GM10847 (cell line): Measurements from ENCODE around the gene TRAPPC12.

Experiments
- POLR2A ChIP-seq: IDR thresholded peaks from 2 replicates; pipeline ENCODE4 v1.6.1; 2011; ENCODE audit not compliant: insufficient read length; ENCODE audit errors: extremely low read depth

Gene TRAPPC12

DNA sequence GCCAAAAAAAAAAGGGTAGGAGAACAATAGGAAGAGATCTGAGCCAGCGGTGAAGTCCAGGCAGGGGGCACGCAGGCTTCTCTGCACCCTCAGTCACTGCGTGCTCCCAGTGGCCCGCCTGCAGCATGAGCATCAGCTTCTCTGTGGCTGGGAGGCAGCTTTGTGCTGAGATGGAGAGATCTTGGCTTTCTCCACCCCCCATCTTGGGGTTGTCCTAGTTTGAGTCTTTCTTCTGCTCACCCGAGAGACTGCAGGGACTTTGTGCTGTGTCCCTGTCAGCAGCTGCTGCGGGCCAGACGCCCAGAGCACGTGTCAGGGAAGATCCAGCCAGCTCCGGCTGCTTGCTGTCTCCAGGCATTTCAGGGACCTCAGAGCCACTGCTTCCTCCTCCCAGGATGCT, 20.3 kb downstream of the TRAPPC12 start:
- no peak for TF ChIP-seq POLR2A

DNA sequence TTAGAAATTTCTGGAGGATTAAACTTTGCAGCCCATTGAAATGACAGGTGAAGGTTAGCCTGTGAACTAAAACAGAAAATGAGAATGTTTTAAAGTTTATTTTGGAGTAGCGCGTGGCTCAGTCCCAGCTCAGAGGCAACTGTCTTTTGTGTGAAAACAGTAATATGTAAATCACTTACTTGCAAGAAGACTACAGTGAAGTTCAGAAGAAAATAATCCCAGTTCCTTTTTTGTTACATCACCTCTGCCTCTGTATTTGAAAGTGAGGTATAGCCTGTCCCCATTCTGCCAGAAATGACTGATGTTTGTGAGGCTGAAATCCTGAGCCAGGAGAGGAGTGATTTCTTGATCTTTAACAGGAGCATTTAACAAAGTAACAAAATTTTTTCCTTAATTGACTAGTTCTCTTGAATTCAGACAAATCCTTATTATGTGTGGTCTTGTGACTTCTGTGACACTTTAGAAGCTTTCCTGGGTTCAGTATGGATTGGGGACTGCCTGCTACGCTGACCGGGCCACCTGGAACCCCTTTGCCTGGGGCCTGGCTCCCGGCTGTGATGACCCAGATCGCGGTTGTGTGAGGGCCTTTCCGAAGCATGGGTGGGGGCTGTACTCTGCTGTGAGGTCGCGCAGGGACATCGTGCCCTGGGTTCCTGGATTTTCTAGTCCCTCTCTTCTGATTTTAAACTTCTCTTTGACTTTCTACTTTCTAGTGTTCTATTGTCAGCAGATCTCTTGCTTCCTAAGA, 24.3 kb downstream of the TRAPPC12 start:
- TF ChIP-seq POLR2A = no peak

DNA sequence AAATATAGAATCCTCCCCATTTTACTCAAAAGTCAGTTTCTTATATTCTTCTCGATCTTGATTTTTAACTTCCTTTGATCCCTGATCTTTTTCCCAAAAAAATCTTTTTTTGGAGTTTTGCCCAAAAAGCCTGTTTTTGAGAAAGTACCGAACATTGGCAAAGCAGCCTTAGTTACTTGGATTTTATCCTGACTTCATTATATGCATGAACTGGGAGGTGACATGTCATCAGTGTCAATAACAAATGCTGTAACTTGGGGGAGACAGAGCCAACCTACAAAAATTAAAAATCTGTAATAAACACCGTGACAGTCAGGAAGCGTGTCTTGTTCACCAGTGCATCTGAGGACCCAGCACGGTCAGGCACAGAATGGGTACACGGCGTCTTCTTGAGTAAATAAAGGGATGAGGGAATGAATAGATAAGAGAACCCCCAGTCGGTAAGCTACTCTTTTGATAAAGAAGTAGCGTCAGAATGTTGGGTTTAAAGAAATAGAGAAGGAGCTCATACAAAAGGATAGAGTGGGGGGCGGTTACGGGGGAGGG, 24.9 kb downstream of the TRAPPC12 start:
- no peak for TF ChIP-seq POLR2A

DNA sequence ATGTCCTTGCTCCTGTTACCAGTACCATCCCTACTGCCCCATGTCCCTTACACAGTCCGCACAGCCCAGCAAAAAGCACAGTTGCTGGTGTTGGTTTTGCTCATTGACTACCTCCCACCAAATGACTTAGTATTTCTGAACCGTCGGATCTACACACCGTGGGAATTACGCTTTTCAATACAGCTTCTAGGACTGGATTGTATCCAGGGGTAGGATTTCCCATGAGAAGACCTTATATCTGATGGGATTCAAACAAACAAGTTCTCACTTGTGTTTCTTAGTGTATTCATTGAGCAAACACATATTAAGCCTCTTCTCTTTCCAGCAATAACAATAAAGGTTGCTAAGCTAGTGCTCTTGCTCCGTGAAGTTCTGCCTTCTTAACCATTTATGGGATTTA, 25.8 kb downstream of the TRAPPC12 start:
- no peak for TF ChIP-seq POLR2A

DNA sequence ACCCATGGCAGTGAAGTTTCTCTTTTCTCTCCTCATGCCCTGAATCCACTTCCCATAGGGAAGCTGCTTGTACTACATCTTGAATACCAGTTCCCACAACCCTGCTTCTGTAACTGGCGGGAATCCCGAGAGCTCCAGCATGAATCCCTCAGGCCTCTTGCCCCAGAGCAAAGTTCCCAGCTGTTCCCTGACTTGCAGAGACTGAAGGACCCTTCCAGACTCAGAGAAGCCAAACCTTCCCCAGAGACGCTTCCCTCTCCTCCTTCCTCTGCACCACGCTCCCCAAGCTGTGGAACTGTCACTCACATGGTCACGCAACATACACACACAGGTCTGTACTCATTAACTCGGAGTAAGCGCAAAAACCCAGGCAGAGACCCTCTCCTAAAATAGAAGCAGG, 26.4 kb downstream of the TRAPPC12 start:
- no peak for TF ChIP-seq POLR2A

DNA sequence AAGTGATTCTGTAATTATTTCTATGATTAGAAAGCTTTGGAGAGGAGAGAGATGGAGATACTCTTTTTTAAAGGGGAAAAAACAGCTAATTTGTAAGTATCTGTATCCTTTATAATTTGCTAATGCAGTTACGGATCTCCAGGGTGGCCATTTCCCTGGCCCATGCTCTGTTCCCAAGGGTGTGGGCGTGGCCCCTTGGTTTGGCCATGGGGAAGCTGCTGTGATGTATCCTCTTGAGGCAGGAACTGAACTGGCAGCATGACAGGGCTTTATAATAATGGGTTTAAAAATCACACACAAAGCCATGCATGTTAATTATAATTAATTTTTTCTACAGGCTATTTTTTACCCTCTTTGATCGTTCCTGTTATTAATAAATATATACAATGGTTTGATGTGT, 27.0 kb downstream of the TRAPPC12 start:
- TF ChIP-seq POLR2A = no peak

DNA sequence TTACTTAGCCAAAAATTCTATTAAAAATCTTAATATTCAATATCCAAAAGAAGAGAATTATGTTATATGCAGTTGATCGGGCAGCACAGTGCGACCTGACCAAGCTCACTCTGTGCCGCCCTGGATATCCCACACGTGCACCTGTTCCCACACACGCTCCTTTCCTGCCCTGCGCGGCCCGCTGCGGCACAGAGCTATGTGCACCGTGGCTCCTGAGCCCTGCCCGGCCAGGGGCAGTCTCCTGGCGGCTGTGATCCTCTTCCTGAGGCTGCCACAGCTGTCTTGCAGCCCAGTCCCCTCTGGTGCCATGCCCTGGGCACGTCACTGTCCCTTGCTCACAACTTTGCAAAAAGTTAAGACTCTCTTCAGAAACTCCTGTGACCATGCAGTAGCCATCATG, 29.3 kb downstream of the TRAPPC12 start:
- TF ChIP-seq POLR2A = no peak

DNA sequence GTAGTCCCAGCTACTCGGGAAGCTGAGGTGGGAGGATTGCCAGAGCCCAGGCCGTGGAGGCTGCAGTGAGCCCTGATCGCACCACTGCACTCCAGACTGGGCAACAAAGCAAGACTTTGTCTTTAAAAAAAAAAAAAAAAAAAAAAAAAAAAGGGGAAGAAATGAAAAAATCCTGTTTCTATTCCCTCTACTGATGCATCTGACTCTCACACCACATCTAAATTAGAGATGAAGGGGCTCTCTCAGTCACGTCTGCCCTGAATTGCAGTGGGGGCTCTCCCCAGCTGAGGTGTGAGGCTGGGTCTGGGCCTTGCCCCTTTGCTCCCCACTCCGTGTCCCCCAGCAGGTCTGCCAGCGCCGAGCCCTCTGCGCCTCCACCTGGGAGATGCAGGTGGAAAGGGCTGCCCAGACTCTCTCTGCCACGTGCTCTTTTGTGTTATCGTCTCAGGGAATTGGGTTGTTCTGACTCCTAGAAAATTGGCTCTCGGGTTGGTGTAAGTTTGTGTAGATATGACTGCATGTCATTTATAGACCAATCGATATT, 30.2 kb downstream of the TRAPPC12 start:
- TF ChIP-seq POLR2A = no peak

DNA sequence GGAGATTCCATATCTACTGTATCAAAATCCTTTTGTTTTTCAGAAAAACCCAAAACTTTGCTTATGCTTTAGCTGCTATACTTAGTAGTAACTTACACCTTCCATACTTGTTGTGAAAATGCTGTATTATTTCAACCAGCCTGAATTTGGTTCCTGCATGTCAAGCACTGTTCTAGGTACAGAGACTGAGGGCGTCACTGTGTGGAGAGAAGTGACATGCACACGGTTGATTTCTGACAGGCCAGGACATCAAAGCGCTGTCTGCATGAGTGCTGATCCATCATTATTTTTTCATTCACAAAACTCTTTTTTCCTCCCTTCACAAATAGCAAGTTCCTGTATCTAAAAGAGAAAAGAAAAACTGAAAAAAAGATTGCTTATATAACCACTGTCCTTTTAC, 31.6 kb downstream of the TRAPPC12 start:
- no peak for TF ChIP-seq POLR2A

DNA sequence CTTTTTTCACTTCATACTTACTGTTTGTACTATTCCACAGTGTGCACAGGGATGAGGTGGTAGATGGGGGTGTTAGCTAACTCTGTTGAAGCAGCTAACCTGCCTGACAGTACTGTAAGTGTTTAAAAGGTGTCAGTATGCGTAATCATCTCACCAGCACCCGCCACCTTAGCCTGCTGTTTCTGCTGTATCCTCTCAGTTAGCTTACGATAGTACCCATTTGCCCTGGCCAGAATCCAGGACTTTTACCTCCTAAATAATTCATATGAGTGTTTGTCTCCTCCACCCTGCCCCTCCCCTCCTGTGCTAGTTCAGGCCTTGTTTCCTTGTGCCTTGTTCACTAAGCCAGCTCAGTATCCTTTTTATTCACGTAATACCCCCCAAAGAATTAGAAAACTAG, 34.2 kb downstream of the TRAPPC12 start:
- no peak for TF ChIP-seq POLR2A

DNA sequence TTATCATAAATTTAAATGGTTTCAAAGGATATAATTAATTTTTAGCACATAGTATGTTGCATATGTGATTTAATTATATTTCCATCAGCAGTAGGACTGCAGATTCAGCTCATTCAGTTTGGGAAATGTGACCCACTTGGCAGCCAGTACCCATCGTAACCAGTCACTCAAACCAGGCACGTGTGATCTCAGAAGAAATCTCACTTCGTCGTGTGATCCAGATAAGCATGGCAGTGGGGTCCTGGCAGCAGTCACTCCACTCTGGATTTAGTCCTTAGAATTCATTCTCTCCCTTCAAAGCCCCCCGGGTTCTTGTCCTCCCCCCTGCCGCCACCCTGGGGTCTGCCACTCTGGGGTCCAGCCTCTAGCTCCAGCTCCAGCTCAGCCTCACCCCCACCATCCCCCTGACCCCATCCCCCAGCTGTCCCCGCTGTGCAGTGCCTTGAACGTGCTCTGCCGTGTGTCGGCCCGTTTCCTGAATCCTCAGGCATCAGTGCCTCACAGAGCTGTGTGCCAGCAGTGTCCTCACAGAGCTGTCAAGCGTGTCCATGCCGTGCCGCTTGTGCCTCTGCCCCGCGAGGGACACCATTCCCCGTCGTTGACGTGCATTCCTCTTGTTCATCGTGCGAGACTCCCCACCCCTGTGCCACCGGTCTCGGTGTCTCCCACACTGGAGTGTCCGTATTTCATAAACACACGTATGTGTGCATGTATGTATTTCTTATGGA, 34.8 kb downstream of the TRAPPC12 start:
- no peak for TF ChIP-seq POLR2A

DNA sequence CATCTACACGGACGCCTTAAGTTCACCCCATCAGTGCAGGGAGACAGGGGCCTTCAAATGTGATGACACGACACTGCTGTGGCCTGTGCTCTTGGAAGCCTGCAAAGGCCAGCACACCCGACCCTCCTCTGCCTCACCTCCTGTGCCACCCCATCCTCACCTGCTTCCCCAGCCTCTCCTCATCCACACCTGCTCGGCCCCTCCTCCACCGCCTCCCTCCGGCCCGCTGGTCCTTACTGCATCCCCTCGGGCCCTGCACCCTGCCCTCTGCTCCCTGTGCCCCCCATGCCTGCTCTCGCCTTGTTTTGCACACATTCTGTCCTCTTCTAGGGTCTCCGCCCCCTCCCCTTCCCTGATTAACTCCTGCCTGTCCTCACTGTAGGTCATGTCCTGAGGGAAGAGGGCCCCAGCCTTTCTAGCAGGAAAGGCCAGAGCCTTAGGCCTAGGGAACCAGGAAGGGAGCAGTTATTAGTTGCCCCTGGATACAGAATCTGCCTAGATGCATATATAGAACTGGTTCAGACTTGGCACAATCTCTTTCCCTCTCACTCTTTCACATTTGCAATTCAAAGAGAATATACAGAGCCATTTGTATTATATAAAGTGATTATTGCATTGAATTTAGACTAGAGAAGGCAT, 39.4 kb downstream of the TRAPPC12 start:
- no peak for TF ChIP-seq POLR2A

DNA sequence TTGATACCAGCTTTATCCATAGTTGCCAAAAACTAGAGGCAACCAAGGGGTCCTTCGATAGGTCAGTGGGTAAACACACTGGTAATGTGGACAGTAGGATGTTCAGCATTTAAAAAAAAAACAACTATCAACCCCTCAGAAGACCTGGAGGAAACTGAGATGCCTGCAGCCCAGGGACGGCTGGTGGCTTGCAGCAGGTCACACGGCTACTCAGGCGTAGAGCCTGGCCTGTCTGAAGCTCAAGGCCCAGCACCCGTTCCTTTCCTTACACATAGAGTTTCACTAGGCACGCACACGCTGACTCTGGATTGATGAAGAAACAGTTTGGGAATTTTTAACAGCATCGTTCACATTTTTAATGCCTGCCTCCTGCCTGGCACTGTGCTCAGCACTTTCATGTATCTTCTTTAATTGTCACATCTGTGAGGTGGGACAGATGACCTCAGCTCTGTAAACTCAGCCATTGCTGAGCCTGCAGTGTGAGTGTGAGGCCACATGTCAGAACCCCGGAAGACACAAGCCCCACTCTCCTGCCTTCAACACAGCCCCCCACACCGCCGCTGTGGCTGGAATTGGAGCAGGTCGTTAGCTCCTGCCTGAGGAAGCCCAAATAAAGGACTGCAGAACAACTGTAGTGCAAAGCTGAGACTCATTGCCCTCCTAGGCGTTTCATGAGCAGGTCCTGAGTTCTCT, 40.7 kb downstream of the TRAPPC12 start:
- TF ChIP-seq POLR2A = no peak

DNA sequence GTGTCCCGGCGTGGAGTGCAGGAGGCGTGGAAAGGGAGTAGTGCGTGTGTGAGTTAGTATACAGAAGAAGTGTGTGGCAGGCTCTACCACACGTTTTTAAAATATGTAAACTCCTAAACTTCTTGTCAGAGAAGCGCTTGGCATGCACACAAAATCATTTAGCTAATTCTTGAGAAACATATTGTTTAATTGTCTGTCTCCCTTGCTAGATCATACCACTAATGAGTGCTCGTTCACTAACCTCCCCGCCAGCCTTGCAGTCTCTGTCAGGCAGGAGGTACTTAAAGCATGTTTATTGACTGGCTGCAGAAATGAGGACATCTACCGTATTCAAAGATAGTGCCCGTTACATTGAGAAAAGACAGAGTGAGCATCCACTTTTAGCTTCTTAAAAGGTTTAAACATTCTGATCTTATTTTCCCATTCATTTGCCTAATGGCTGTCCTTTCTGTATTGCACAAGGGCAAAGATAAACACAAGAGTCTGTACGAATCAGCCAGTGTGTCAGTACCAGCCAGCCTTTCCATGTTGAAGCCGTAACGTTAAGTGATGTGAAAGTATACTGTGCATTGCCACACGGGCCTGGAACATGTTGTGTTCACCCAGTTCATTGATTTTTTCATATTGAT, 41.4 kb downstream of the TRAPPC12 start:
- no peak for TF ChIP-seq POLR2A

DNA sequence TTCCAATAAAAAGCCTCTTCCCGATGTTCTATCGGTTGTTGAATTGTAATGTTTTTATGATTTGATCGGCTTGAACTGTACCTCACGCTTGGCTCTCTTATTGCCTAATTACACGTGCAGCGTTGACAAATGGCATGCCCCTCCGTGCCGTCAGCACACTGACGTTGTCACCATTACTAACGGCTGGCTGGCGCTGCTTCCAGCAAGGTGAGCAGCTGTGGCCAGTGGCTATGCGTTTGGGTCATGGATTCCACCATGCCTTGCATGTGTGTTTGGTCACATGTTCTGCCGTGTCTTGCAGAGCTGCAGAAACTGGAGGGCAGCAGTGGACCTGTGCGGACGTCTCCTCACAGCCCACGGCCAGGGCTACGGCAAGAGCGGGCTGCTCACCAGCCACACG, 42.1 kb downstream of the TRAPPC12 start:
- TF ChIP-seq POLR2A = no peak
